WTC11 (cell line): ENCODE measurements around the gene MNT. TPM values are rescaled to one million over a fixed set of nuclear protein-coding genes. Genes with fewer than 3 reads are reported as not detected.

ENCODE experiments used
- ATAC-seq: fragments of 200-7000 bp; cut with Tn5 transposase; 2 replicates; pipeline ENCODE4 v1.10.0; 2021; ENCODE audit warnings: mild to moderate bottlenecking, moderate library complexity
- CTCF ChIA-PET: fragments of 300-600 bp; sonication (Branson Sonifier 250); formaldehyde crosslinking; loops from one replicate; lab custom pipeline; 2021; ENCODE audit warnings: antibody characterized with exemption; lab: Charles Lee
- POLR2A ChIA-PET: fragments of 350-600 bp; sonication (Branson Sonifier 250); formaldehyde crosslinking; loops from one replicate; lab custom pipeline; 2021; ENCODE audit warnings: antibody characterized with exemption; lab: Charles Lee
- DNase-seq: peaks from one replicate; pipeline ENCODE4 v3.0.0; 2021; ENCODE audit warnings: low spot score
- H3K27ac Mint-ChIP-seq: 2 replicates; pipeline ENCODE4 v1.8.0; 2021; ENCODE audit warnings: mixed read lengths
- H3K27me3 Mint-ChIP-seq: 2 replicates; pipeline ENCODE4 v1.8.0; 2021; ENCODE audit warnings: low read depth, mild to moderate bottlenecking, moderate library complexity, mixed read lengths
- H3K36me3 Mint-ChIP-seq: 2 replicates; pipeline ENCODE4 v1.8.0; 2021; ENCODE audit warnings: mixed read lengths
- H3K4me1 Mint-ChIP-seq: 2 replicates; pipeline ENCODE4 v1.8.0; 2022; ENCODE audit warnings: mixed read lengths
- H3K4me3 Mint-ChIP-seq: 2 replicates; pipeline ENCODE4 v1.8.0; 2021; ENCODE audit warnings: mild to moderate bottlenecking, moderate library complexity, mixed read lengths
- H3K9me3 Mint-ChIP-seq: 2 replicates; pipeline ENCODE4 v1.8.0; 2021; ENCODE audit warnings: mixed read lengths
- ATF3 ChIP-seq: sonication (generic); formaldehyde crosslinking; conservative IDR thresholded peaks from 2 replicates; pipeline ENCODE4 v1.8.1; 2022; ENCODE audit warnings: mild to moderate bottlenecking, missing genetic modification reagents
- CREB1 ChIP-seq: sonication (generic); formaldehyde crosslinking; IDR thresholded peaks from 2 replicates; pipeline ENCODE4 v1.8.0; 2023; ENCODE audit warnings: mild to moderate bottlenecking, missing genetic modification reagents
- CTCF ChIP-seq: fragments of 200-600 bp; IDR thresholded peaks from 2 replicates; pipeline ENCODE4 v1.8.0; 2022; ENCODE audit warnings: antibody characterized with exemption
- GRHL2 ChIP-seq: fragments of 250-450 bp; sonication (Bioruptor Pico); IDR thresholded peaks from 2 replicates; pipeline ENCODE4 v1.8.0; 2022; ENCODE audit warnings: mild to moderate bottlenecking, moderate library complexity; ENCODE audit not compliant: insufficient replicate concordance, severe bottlenecking
- JAZF1 ChIP-seq: fragments of 250-450 bp; sonication (Bioruptor Pico); IDR thresholded peaks from 2 replicates; pipeline ENCODE4 v1.9.0; 2021; ENCODE audit warnings: moderate library complexity, mild to moderate bottlenecking, inconsistent platforms
- MXD4 ChIP-seq: fragments of 250-450 bp; sonication (Bioruptor Pico); IDR thresholded peaks from 2 replicates; pipeline ENCODE4 v1.8.0; 2021; ENCODE audit warnings: mild to moderate bottlenecking, moderate library complexity, borderline replicate concordance
- NFE2L1 ChIP-seq: sonication (generic); formaldehyde crosslinking; IDR thresholded peaks from 2 replicates; pipeline ENCODE4 v1.8.1; 2023; ENCODE audit warnings: missing genetic modification reagents
- NR2C2 ChIP-seq: sonication (generic); formaldehyde crosslinking; IDR thresholded peaks from 2 replicates; pipeline ENCODE4 v1.8.0; 2022; ENCODE audit warnings: mild to moderate bottlenecking, missing genetic modification reagents
- PRRX2 ChIP-seq: fragments of 250-450 bp; sonication (Bioruptor Pico); IDR thresholded peaks from 2 replicates; pipeline ENCODE4 v1.8.0; 2021; ENCODE audit warnings: mild to moderate bottlenecking
- RELA ChIP-seq: sonication (generic); formaldehyde crosslinking; IDR thresholded peaks from 2 replicates; pipeline ENCODE4 v1.8.1; 2022; ENCODE audit warnings: missing genetic modification reagents, mild to moderate bottlenecking, borderline replicate concordance
- TEAD4 ChIP-seq: sonication (generic); formaldehyde crosslinking; IDR thresholded peaks from 2 replicates; pipeline ENCODE4 v1.8.0; 2022; ENCODE audit warnings: mild to moderate bottlenecking, missing genetic modification reagents
- ZNF263 ChIP-seq: sonication (generic); formaldehyde crosslinking; IDR thresholded peaks from 2 replicates; pipeline ENCODE4 v1.8.1; 2022; ENCODE audit warnings: low read depth, mild to moderate bottlenecking, moderate library complexity, missing genetic modification reagents
- ZNF416 ChIP-seq: fragments of 250-450 bp; sonication (Bioruptor Pico); IDR thresholded peaks from 2 replicates; pipeline ENCODE4 v1.9.0; 2021; ENCODE audit warnings: mild to moderate bottlenecking, inconsistent platforms
- ZNF671 ChIP-seq: fragments of 250-450 bp; sonication (Bioruptor Pico); IDR thresholded peaks from 2 replicates; pipeline ENCODE4 v1.8.0; 2021; ENCODE audit warnings: mild to moderate bottlenecking
- total RNA-seq: library from RNA; stranded (reverse); gene quantifications from 3 replicates; pipeline ENCODE4 v1.2.3, GENCODE V29; 2021
- TF ChIP-seq, protein P1 (sequence below): sonication (generic); formaldehyde crosslinking; IDR thresholded peaks from 2 replicates; pipeline ENCODE4 v1.8.0; 2022; ENCODE audit warnings: mild to moderate bottlenecking, missing genetic modification reagents
- TF ChIP-seq, protein P2 (sequence below): sonication (generic); formaldehyde crosslinking; IDR thresholded peaks from 2 replicates; pipeline ENCODE4 v1.8.1; 2022; ENCODE audit warnings: low read depth, missing genetic modification reagents, borderline replicate concordance
- TF ChIP-seq, protein P3 (sequence below): sonication (generic); formaldehyde crosslinking; IDR thresholded peaks from 2 replicates; pipeline ENCODE4 v1.8.1; 2022; ENCODE audit warnings: mild to moderate bottlenecking, missing genetic modification reagents, moderate library complexity, borderline replicate concordance
- TF ChIP-seq, protein P4 (sequence below): fragments of 250-450 bp; sonication (Bioruptor Pico); IDR thresholded peaks from 2 replicates; pipeline ENCODE4 v1.9.0; 2021; ENCODE audit warnings: mild to moderate bottlenecking
- TF ChIP-seq, protein P5 (sequence below): sonication (generic); formaldehyde crosslinking; IDR thresholded peaks from 2 replicates; pipeline ENCODE4 v1.8.1; 2023; ENCODE audit warnings: mild to moderate bottlenecking, moderate library complexity, missing genetic modification reagents
- TF ChIP-seq, protein P6 (sequence below): sonication (generic); formaldehyde crosslinking; IDR thresholded peaks from 2 replicates; pipeline ENCODE4 v1.8.0; 2022; ENCODE audit warnings: mild to moderate bottlenecking, missing genetic modification reagents

MNT gene
- total RNA-seq, 1 experiment from 2014 or later = 21.6 TPM

GRCh38 chr17:2410951-2411350 lies 10.1 kb upstream of the MNT start:
- peak overlapping the region; percentile 4; the same call in 1 of the 2 replicates for H3K27ac Mint-ChIP-seq
- POLR2A ChIA-PET = interaction anchor here (0.5 kb wide), 1 partner anchor 16 kb away, joined by 4 read pairs; no protein-coding TSS in a partner anchor

More at GRCh38 chr17:2410951-2411350, 10.1 kb upstream of the MNT start:
- Mint-ChIP-seq H3K9me3 (no peaks in the 10 kb centered on the region), H3K4me3 (no peak overlapping the region), H3K27me3 (no peaks in the 10 kb centered on the region), H3K36me3 (peaks cover 22% of the 10 kb centered on the region), H3K4me1 (peaks cover 5% of the 10 kb centered on the region)
- CTCF ChIA-PET = interaction anchor here (1.0 to 4.6 kb wide), 5 partner anchors 18 to 63 kb away, joined by 3 to 62 read pairs (median 3); no protein-coding TSS in a partner anchor
- TF ChIP-seq NFE2L1 = no peak
- TF ChIP-seq, protein P1, sequence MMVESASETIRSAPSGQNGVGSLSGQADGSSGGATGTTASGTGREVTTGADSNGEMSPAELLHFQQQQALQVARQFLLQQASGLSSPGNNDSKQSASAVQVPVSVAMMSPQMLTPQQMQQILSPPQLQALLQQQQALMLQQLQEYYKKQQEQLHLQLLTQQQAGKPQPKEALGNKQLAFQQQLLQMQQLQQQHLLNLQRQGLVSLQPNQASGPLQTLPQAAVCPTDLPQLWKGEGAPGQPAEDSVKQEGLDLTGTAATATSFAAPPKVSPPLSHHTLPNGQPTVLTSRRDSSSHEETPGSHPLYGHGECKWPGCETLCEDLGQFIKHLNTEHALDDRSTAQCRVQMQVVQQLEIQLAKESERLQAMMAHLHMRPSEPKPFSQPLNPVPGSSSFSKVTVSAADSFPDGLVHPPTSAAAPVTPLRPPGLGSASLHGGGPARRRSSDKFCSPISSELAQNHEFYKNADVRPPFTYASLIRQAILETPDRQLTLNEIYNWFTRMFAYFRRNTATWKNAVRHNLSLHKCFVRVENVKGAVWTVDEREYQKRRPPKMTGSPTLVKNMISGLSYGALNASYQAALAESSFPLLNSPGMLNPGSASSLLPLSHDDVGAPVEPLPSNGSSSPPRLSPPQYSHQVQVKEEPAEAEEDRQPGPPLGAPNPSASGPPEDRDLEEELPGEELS (CRISPR knock-in tag) = no peak
- no peak for TF ChIP-seq ATF3 (CRISPR knock-in tag)
- TF ChIP-seq RELA = no peak
- no peak for TF ChIP-seq NR2C2 (CRISPR knock-in tag)
- TF ChIP-seq, protein P2, sequence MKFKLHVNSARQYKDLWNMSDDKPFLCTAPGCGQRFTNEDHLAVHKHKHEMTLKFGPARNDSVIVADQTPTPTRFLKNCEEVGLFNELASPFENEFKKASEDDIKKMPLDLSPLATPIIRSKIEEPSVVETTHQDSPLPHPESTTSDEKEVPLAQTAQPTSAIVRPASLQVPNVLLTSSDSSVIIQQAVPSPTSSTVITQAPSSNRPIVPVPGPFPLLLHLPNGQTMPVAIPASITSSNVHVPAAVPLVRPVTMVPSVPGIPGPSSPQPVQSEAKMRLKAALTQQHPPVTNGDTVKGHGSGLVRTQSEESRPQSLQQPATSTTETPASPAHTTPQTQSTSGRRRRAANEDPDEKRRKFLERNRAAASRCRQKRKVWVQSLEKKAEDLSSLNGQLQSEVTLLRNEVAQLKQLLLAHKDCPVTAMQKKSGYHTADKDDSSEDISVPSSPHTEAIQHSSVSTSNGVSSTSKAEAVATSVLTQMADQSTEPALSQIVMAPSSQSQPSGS (CRISPR knock-in tag) = no peak
- no peak for TF ChIP-seq GRHL2 (CRISPR knock-in tag)
- TF ChIP-seq ZNF671 (CRISPR knock-in tag) = no peak
- TF ChIP-seq, protein P3, sequence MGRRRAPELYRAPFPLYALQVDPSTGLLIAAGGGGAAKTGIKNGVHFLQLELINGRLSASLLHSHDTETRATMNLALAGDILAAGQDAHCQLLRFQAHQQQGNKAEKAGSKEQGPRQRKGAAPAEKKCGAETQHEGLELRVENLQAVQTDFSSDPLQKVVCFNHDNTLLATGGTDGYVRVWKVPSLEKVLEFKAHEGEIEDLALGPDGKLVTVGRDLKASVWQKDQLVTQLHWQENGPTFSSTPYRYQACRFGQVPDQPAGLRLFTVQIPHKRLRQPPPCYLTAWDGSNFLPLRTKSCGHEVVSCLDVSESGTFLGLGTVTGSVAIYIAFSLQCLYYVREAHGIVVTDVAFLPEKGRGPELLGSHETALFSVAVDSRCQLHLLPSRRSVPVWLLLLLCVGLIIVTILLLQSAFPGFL (CRISPR knock-in tag) = no peak
- TF ChIP-seq CREB1 = no peak
- TF ChIP-seq, protein P4, sequence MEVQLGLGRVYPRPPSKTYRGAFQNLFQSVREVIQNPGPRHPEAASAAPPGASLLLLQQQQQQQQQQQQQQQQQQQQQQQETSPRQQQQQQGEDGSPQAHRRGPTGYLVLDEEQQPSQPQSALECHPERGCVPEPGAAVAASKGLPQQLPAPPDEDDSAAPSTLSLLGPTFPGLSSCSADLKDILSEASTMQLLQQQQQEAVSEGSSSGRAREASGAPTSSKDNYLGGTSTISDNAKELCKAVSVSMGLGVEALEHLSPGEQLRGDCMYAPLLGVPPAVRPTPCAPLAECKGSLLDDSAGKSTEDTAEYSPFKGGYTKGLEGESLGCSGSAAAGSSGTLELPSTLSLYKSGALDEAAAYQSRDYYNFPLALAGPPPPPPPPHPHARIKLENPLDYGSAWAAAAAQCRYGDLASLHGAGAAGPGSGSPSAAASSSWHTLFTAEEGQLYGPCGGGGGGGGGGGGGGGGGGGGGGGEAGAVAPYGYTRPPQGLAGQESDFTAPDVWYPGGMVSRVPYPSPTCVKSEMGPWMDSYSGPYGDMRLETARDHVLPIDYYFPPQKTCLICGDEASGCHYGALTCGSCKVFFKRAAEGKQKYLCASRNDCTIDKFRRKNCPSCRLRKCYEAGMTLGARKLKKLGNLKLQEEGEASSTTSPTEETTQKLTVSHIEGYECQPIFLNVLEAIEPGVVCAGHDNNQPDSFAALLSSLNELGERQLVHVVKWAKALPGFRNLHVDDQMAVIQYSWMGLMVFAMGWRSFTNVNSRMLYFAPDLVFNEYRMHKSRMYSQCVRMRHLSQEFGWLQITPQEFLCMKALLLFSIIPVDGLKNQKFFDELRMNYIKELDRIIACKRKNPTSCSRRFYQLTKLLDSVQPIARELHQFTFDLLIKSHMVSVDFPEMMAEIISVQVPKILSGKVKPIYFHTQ (CRISPR knock-in tag) = no peak
- TF ChIP-seq JAZF1 (CRISPR knock-in tag) = no peak
- TF ChIP-seq PRRX2 = no peak
- TF ChIP-seq, protein P5, sequence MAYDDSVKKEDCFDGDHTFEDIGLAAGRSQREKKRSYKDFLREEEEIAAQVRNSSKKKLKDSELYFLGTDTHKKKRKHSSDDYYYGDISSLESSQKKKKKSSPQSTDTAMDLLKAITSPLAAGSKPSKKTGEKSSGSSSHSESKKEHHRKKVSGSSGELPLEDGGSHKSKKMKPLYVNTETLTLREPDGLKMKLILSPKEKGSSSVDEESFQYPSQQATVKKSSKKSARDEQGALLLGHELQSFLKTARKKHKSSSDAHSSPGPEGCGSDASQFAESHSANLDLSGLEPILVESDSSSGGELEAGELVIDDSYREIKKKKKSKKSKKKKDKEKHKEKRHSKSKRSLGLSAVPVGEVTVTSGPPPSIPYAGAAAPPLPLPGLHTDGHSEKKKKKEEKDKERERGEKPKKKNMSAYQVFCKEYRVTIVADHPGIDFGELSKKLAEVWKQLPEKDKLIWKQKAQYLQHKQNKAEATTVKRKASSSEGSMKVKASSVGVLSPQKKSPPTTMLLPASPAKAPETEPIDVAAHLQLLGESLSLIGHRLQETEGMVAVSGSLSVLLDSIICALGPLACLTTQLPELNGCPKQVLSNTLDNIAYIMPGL (CRISPR knock-in tag) = no peak
- TF ChIP-seq ZNF263 (CRISPR knock-in tag) = no peak
- no peak for TF ChIP-seq MXD4
- TF ChIP-seq, protein P6, sequence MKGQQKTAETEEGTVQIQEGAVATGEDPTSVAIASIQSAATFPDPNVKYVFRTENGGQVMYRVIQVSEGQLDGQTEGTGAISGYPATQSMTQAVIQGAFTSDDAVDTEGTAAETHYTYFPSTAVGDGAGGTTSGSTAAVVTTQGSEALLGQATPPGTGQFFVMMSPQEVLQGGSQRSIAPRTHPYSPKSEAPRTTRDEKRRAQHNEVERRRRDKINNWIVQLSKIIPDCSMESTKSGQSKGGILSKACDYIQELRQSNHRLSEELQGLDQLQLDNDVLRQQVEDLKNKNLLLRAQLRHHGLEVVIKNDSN (CRISPR knock-in tag) = no peak
- TF ChIP-seq ZNF416 = no peak
- TF ChIP-seq TEAD4 = no peak
- no peak for TF ChIP-seq CTCF
- DNase-seq (no peak), ATAC-seq (no peak)
